GM12878 (cell line): ENCODE measurements around the gene ZFP36. TPM values are rescaled to one million over a fixed set of nuclear protein-coding genes. Genes with fewer than 3 reads are reported as not detected.

Experiments used
- ATAC-seq: fragments of 200-7000 bp; cut with Tn5 transposase; 3 replicates; pipeline ENCODE4 v1.9.1; 2020; ENCODE audit warnings: mild to moderate bottlenecking, moderate library complexity
- BruUV-seq: library from RNA; stranded (reverse); fragments of 400-500 nt; replicated peaks from 2 replicates; lab custom pipeline; 2021; lab: Mats Ljungman, UMichigan
- CTCF ChIA-PET: fragments of 300-600 bp; sonication (Branson Sonifier 250); formaldehyde crosslinking; extraction: SDS; loops from one replicate; lab custom pipeline; 2021; ENCODE audit warnings: inconsistent platforms; lab: Yijun Ruan, JAX
- POLR2A ChIA-PET: fragments of 350-600 bp; formaldehyde crosslinking; extraction: SDS; loops from one replicate; lab custom pipeline; 2021; ENCODE audit warnings: inconsistent platforms; lab: Charles Lee
- RAD21 ChIA-PET: fragments of 300-600 bp; sonication (Branson Sonifier 250); formaldehyde crosslinking; loops from one replicate; lab custom pipeline; 2023; ENCODE audit warnings: antibody characterized with exemption; ENCODE audit not compliant: unreplicated experiment; lab: Charles Lee
- SMC1A ChIA-PET: fragments of 300-600 bp; sonication (Branson Sonifier 250); formaldehyde crosslinking; loops from one replicate; lab custom pipeline; 2023; ENCODE audit not compliant: unreplicated experiment, uncharacterized antibody; lab: Charles Lee
- DNase-seq: peaks from one replicate; pipeline ENCODE4 v3.0.0-alpha.2; 2011; ENCODE audit warnings: low read depth, low spot score
- FAIRE-seq: peaks from 3 replicates; lab custom pipeline; 2011; peaks lifted over from hg19 to GRCh38; lab: Jason Lieb, UNC
- H2AFZ ChIP-seq: 2 replicates; pipeline ENCODE4 v1.6.0; 2011; ENCODE audit warnings: low read depth, low read length, control low read depth; ENCODE audit not compliant: control insufficient read depth
- H3K27ac ChIP-seq: 2 replicates; pipeline ENCODE4 v1.5.1; 2011; ENCODE audit warnings: control low read depth; ENCODE audit not compliant: control insufficient read depth, insufficient read depth
- H3K27me3 ChIP-seq, 2 experiments: replicated peaks in 1 of 2; 2 replicates each; pipeline versions ENCODE4 v1.6.0 to v1.6.1; 2011; ENCODE audit warnings: low read length in 1 of 2; ENCODE audit not compliant: control insufficient read depth in 2 of 2, insufficient read depth in 2 of 2
- H3K36me3 ChIP-seq, 2 experiments: 2 replicates each; pipeline ENCODE4 v1.5.1; 2011; ENCODE audit warnings: low read length in 1 of 2; ENCODE audit not compliant: control insufficient read depth in 2 of 2, insufficient read depth in 2 of 2
- H3K4me1 ChIP-seq: 2 replicates; pipeline ENCODE4 v1.6.1; 2011; ENCODE audit warnings: mild to moderate bottlenecking, low read length, moderate library complexity, mixed read lengths; ENCODE audit not compliant: control insufficient read depth, insufficient read depth
- H3K4me2 ChIP-seq: 2 replicates; pipeline ENCODE4 v1.6.0; 2011; ENCODE audit warnings: control low read depth; ENCODE audit not compliant: control insufficient read depth, insufficient read depth
- H3K4me3 ChIP-seq: fragments of 200-600 bp; sonication (generic); 2 replicates; pipeline ENCODE4 v1.5.1; 2016
- H3K79me2 ChIP-seq: 2 replicates; pipeline ENCODE4 v1.6.0; 2011; ENCODE audit warnings: low read length; ENCODE audit not compliant: control insufficient read depth, insufficient read depth
- H3K9ac ChIP-seq: 2 replicates; pipeline ENCODE4 v1.8.0; 2011; ENCODE audit warnings: low read length, control low read depth, mixed read lengths; ENCODE audit not compliant: control insufficient read depth, insufficient read depth
- H3K9me3 ChIP-seq: replicated peaks from 3 replicates; pipeline ENCODE4 v1.5.1; 2011; ENCODE audit warnings: mild to moderate bottlenecking, low read length; ENCODE audit not compliant: control insufficient read depth, insufficient read depth
- H4K20me1 ChIP-seq: 2 replicates; pipeline ENCODE4 v1.6.0; 2011; ENCODE audit not compliant: control insufficient read depth, insufficient read depth
- ATF7 ChIP-seq: fragments of 450-650 bp; IDR thresholded peaks from 2 replicates; pipeline ENCODE4 v1.6.1; 2016; ENCODE audit warnings: low read depth, mild to moderate bottlenecking
- EGR1 ChIP-seq, 2 experiments: IDR thresholded peaks; 1 replicate in 1 of 2; 2 replicates in 1 of 2; pipeline ENCODE4 v1.6.1; 2011 to 2012; ENCODE audit warnings: low read depth in 2 of 2, low read length in 2 of 2, borderline replicate concordance in 1 of 2, mild to moderate bottlenecking in 1 of 2, moderate library complexity in 1 of 2
- ETV6 ChIP-seq, 2 experiments: fragments of 450-650 bp in 1 of 2; IDR thresholded peaks in 1 of 2; conservative IDR thresholded peaks in 1 of 2; 2 replicates each; pipeline ENCODE4 v1.6.1; 2014; ENCODE audit warnings: antibody characterized with exemption in 1 of 2, borderline replicate concordance in 1 of 2, low read depth in 1 of 2, mild to moderate bottlenecking in 1 of 2, moderate library complexity in 1 of 2
- HDAC2 ChIP-seq: fragments of 200-600 bp; sonication (generic); IDR thresholded peaks from 2 replicates; pipeline ENCODE4 v1.6.1; 2017
- MLLT1 ChIP-seq: fragments of 450-650 bp; IDR thresholded peaks from 2 replicates; pipeline ENCODE4 v1.6.1; 2016; ENCODE audit warnings: mild to moderate bottlenecking
- MXI1 ChIP-seq: fragments of 150-350 bp; IDR thresholded peaks from 2 replicates; pipeline ENCODE4 v1.6.1; 2011; ENCODE audit warnings: low read depth, mild to moderate bottlenecking, inconsistent platforms, low read length, improper control_type of control experiment
- MYB ChIP-seq: fragments of 150-350 bp; IDR thresholded peaks from 2 replicates; pipeline ENCODE4 v1.6.1; 2014; ENCODE audit warnings: mild to moderate bottlenecking, low read depth, low read length, borderline replicate concordance
- PKNOX1 ChIP-seq: fragments of 450-650 bp; IDR thresholded peaks from 2 replicates; pipeline ENCODE4 v1.6.1; 2016; ENCODE audit warnings: mild to moderate bottlenecking
- POLR2A ChIP-seq: IDR thresholded peaks from 2 replicates; pipeline ENCODE4 v1.6.1; 2011; ENCODE audit warnings: low read depth, mild to moderate bottlenecking, low read length
- POLR2AphosphoS5 ChIP-seq: IDR thresholded peaks from 2 replicates; pipeline ENCODE4 v1.6.1; 2011; ENCODE audit warnings: mild to moderate bottlenecking, low read length, inconsistent platforms
- POU2F2 ChIP-seq: IDR thresholded peaks from 3 replicates; pipeline ENCODE4 v1.6.1; 2011; ENCODE audit warnings: low read depth, mild to moderate bottlenecking, low read length, borderline replicate concordance
- SMAD5 ChIP-seq: IDR thresholded peaks from 2 replicates; pipeline ENCODE4 v1.6.1; 2016; ENCODE audit warnings: antibody characterized with exemption, low read depth
- TCF3 ChIP-seq: IDR thresholded peaks from 2 replicates; pipeline ENCODE4 v1.6.1; 2012; ENCODE audit warnings: low read depth, mild to moderate bottlenecking, low read length, borderline replicate concordance; ENCODE audit not compliant: insufficient read depth
- ZNF622 ChIP-seq: fragments of 450-650 bp; IDR thresholded peaks from 2 replicates; pipeline ENCODE4 v1.6.1; 2017; ENCODE audit warnings: mild to moderate bottlenecking, inconsistent platforms
- WGBS: methylation state at CpG from one replicate; pipeline ENCODE4 v1.1.6; 2016; ENCODE audit warnings: low lambda C conversion rate; ENCODE audit not compliant: insufficient replicate concordance, insufficient coverage; ENCODE audit errors: missing lambda C conversion rate; 5-methylcytosine and 5-hydroxymethylcytosine counted together
- in situ Hi-C: fragments of 300-500 bp; cut with MboI; formaldehyde crosslinking; loops from 9 replicates; pipeline ENCODE4 v1.14.3; 2018; ENCODE audit warnings: mixed read lengths
- intact Hi-C: fragments of 100-400 bp; cut with micrococcal nuclease; formaldehyde crosslinking; loops from one replicate; pipeline ENCODE4 v1.14.2; 2022; ENCODE audit not compliant: unreplicated experiment
- polyA plus RNA-seq, 11 experiments: library from polyadenylated mRNA; depleted of rRNA in 4 of 11; unstranded in 6 of 11; stranded (reverse) in 5 of 11; fragments of >200 nt; fragmentation: Nextera tagmentation in 4 of 11; fragmentation: Illumina TruSeq in 1 of 11; extraction: Ambion mirVana in 4 of 11; extraction: Trizol in 1 of 11; gene quantifications; 1 replicate in 1 of 11; 2 replicates in 10 of 11; pipeline versions ENCODE4 v1.2.1 to v1.2.3, GENCODE V29; 2011 to 2016; ENCODE audit warnings: inconsistent platforms in 2 of 11, missing spikeins in 2 of 11, low read depth in 1 of 11
- total RNA-seq, 4 experiments: library from RNA; depleted of rRNA in 3 of 4; stranded (reverse); fragments of >200 nt in 3 of 4; fragmentation: Illumina TruSeq in 1 of 4; extraction: Trizol in 1 of 4; gene quantifications; 2 replicates each; pipeline versions ENCODE4 v1.2.1 to v1.2.3, GENCODE V29; 2013 to 2021

ZFP36 gene
- total and polyA plus RNA-seq, 10 of the 15 experiments (the other 5 are each of a cell fraction or from before 2014, with no cell fraction given): 5.3 to 55.0 (median 18.1) TPM

DNA sequence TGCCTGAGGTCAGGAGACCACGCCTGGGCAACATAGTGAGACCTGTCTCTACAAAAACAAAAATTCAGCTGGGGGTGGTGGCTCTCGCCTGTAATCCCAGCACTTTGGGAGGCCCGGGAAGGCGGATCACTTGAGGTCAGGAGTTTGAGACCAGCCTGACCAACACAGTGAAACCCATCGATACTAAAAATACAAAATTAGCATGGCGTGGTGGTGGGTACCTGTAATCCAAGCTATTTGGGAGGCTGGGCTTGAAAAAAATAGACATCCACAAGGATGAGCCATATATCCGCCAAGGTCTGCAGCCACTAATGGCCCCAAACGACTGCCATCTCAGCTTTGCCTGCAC, 26.0 kb downstream of the ZFP36 start (continued):
- no peak for TF ChIP-seq POU2F2
- no peak for TF ChIP-seq HDAC2
- no peak for TF ChIP-seq ETV6 (conservative IDR thresholded peaks at IDR 0.05 in 1 of 2, IDR thresholded peaks at IDR 0.05 in 1 of 2; ENCODE audit: borderline replicate concordance in 1 of 2, low read depth in 1 of 2)
- TF ChIP-seq ATF7: no peak
- TF ChIP-seq MXI1: no peak

GRCh38 chr19:39433480-39434079, 26.9 kb downstream of the ZFP36 start:
- no peak for DNase-seq
- FAIRE-seq: no peak
- Histone ChIP-seq H3K4me3 (peak overlapping the region; percentile 97), H3K9ac (peak overlapping the region; percentile 97), H3K27me3 (no peaks in the 10 kb centered on the region), H3K9me3 (no peaks in the 10 kb centered on the region), H4K20me1 (no peaks in the 10 kb centered on the region; the same call in 1 of the 2 replicates), H2AFZ (no peak overlapping the region), H3K79me2 (peaks cover 36% of the 10 kb centered on the region), H3K4me2 (peak overlapping the region; percentile 81)
- SMC1A ChIA-PET: interaction anchor here (1.3 to 1.5 kb wide), 3 partner anchors 8 to 99 kb away, joined by 3 to 5 read pairs (median 3); partner anchors contain the start of gene EID2B
- BruUV-seq: no TSS peak
- TF ChIP-seq POLR2AphosphoS5 (peak; percentile 12; the same call in 1 of the 2 replicates), MYB (no peak), PKNOX1 (no peak), ZNF622 (no peak), MLLT1 (no peak), EGR1 (IDR thresholded peaks at IDR 0.05; ENCODE audit: borderline replicate concordance in 1 of 2, low read depth in 2 of 2, low read length in 2 of 2) (no peak), SMAD5 (peak; percentile 36; the same call in 1 of the 2 replicates), POU2F2 (no peak), POLR2A (peak; percentile 38; the same call in 1 of the 2 replicates), TCF3 (no peak)
- TF ChIP-seq, all 136 proteins: peak for 3
- Histone ChIP-seq H3K36me3 (peaks cover 10 to 15% of the 10 kb centered on the region in 2 experiments), H3K27ac (no peak overlapping the region), H3K4me1 (peaks cover 36% of the 10 kb centered on the region)
- ChIA-PET RAD21 (no interaction called here), CTCF (interaction anchor here (0.7 to 1.7 kb wide), 5 partner anchors 19 to 443 kb away, joined by 3 read pairs; partner anchors contain the start of gene PLEKHG2), POLR2A (interaction anchor here (0.9 to 1.1 kb wide), 2 partner anchors 18 to 37 kb away, joined by 3 to 8 read pairs; no protein-coding TSS in a partner anchor)
- no peak for ATAC-seq
- in situ Hi-C loops: no loop called here
- intact Hi-C loops: no loop called here
- 96% methylated on average over 8 of the region's 8 CpGs for WGBS
